A673 (cell line): ENCODE measurements around the gene CST11. TPM values are rescaled to one million over a fixed set of nuclear protein-coding genes. Genes with fewer than 3 reads are reported as not detected.

Experiments
- BruUV-seq: library from RNA; stranded (reverse); fragments of 400-500 nt; replicated peaks from 2 replicates; lab custom pipeline; 2021; lab: Mats Ljungman, UMichigan
- CTCF ChIA-PET: fragments of 300-600 bp; sonication (Branson Sonifier 250); formaldehyde crosslinking; loops from one replicate; lab custom pipeline; 2022; ENCODE audit warnings: antibody characterized with exemption; lab: Charles Lee
- POLR2A ChIA-PET: fragments of 300-600 bp; sonication (Branson Sonifier 250); formaldehyde crosslinking; loops from one replicate; lab custom pipeline; 2022; ENCODE audit warnings: antibody characterized with exemption; ENCODE audit not compliant: low non-redundant PET; lab: Charles Lee
- DNase-seq: peaks from one replicate; pipeline ENCODE4 v3.0.0-alpha.2; 2015; ENCODE audit warnings: low spot score
- H3K27ac ChIP-seq: fragments of 200-600 bp; sonication (generic); 2 replicates; pipeline ENCODE4 v1.5.1; 2016; ENCODE audit warnings: mixed run types, low read depth, mild to moderate bottlenecking, mixed read lengths, antibody characterized with exemption, low read length; ENCODE audit not compliant: poor library complexity, severe bottlenecking
- H3K27me3 ChIP-seq: fragments of 200-600 bp; sonication (generic); replicated peaks from 2 replicates; pipeline ENCODE4 v1.6.1; 2017; ENCODE audit warnings: mixed run types, low read depth, mild to moderate bottlenecking, mixed read lengths, antibody characterized with exemption, low read length; ENCODE audit not compliant: insufficient read depth, poor library complexity
- H3K36me3 ChIP-seq: fragments of 200-600 bp; sonication (generic); 2 replicates; pipeline ENCODE4 v1.6.1; 2016; ENCODE audit warnings: mixed run types, mild to moderate bottlenecking, mixed read lengths, antibody characterized with exemption, low read length; ENCODE audit not compliant: insufficient read depth, poor library complexity, severe bottlenecking
- H3K4me1 ChIP-seq: fragments of 200-600 bp; sonication (generic); 2 replicates; pipeline ENCODE4 v1.6.1; 2017; ENCODE audit warnings: mixed run types, mild to moderate bottlenecking, mixed read lengths, antibody characterized with exemption, low read length; ENCODE audit not compliant: insufficient read depth, poor library complexity, severe bottlenecking
- H3K4me3 ChIP-seq: fragments of 200-600 bp; sonication (generic); 2 replicates; pipeline ENCODE4 v1.5.1; 2016; ENCODE audit warnings: low read depth, mixed run types, mild to moderate bottlenecking, mixed read lengths, low read length; ENCODE audit not compliant: poor library complexity, severe bottlenecking
- H3K9me3 ChIP-seq: fragments of 200-600 bp; sonication (generic); 2 replicates; pipeline ENCODE4 v1.6.1; 2016; ENCODE audit warnings: mixed run types, low read depth, mild to moderate bottlenecking, mixed read lengths, antibody characterized with exemption, low read length; ENCODE audit not compliant: poor library complexity, severe bottlenecking
- EZH2 ChIP-seq: fragments of 200-600 bp; sonication (generic); IDR thresholded peaks from 2 replicates; pipeline ENCODE4 v1.6.1; 2017; ENCODE audit warnings: borderline replicate concordance, low read depth, mild to moderate bottlenecking, mixed read lengths, antibody characterized with exemption, low read length; ENCODE audit not compliant: poor library complexity, severe bottlenecking
- intact Hi-C: fragments of 100-400 bp; cut with micrococcal nuclease; formaldehyde crosslinking; loops from one replicate; pipeline ENCODE4 v1.10.0; 2022; ENCODE audit not compliant: unreplicated experiment
- total RNA-seq: library from RNA; stranded (reverse); gene quantifications from 2 replicates; pipeline ENCODE4 v1.2.3, GENCODE V29; 2021
- TF ChIP-seq, protein P1 (sequence below): fragments of 300-800, 200-600 bp; sonication (generic); conservative IDR thresholded peaks from 2 replicates; pipeline ENCODE4 v1.5.1; 2017; ENCODE audit warnings: low read depth, mild to moderate bottlenecking, antibody characterized with exemption, low read length, moderate library complexity, mixed read lengths

CST11 gene
- total RNA-seq, 1 experiment from 2014 or later = not detected

DNA sequence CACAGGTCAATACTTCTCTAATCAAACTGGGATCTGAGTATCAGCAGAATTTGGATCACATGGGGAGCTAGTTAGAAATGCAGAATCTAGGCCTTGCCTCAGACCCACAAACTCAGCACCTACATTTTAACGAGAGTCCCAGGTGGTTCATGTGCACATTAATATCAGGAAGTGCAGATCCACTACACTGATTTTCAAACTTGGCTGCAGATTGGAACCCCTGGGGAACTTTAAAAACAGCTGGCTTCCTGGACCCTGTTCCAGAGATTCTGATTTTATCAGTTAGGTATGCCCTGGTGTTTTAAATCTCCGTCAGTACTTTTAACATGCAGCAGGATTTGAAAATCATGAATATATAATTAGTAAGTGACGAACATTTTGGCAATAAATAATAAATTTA, 36.3 kb upstream of the CST11 start:
- POLR2A ChIA-PET = no interaction called here
- CTCF ChIA-PET = no interaction called here

DNA sequence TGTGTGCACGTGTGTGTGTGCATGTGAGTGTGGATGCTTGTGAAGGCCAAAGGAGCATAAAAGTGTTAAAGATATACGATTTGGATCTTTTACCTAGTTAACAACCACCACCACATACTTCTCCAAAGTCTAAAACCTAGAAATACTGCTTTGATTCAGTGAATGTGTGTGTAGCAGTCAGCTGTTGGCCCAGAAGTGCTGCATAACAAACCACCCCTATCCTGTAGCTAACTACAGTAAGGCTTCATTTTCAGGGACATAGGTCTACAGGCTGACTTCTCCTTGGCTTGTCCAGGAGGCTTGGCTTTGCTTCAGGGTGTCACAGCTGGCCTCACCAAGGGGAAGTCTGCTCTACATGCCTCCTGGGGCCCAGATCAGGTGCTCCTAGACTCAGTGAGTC, 35.8 kb upstream of the CST11 start:
- H3K4me3 ChIP-seq = no peak overlapping the region
- POLR2A ChIA-PET = no interaction called here
- no peaks in the 10 kb centered on the region for H3K27me3 ChIP-seq
- intact Hi-C loops = no loop called here
- H3K27ac ChIP-seq = no peak overlapping the region
- H3K36me3 ChIP-seq = no peaks in the 10 kb centered on the region
- no peak for TF ChIP-seq EZH2
- TF ChIP-seq, protein P1, sequence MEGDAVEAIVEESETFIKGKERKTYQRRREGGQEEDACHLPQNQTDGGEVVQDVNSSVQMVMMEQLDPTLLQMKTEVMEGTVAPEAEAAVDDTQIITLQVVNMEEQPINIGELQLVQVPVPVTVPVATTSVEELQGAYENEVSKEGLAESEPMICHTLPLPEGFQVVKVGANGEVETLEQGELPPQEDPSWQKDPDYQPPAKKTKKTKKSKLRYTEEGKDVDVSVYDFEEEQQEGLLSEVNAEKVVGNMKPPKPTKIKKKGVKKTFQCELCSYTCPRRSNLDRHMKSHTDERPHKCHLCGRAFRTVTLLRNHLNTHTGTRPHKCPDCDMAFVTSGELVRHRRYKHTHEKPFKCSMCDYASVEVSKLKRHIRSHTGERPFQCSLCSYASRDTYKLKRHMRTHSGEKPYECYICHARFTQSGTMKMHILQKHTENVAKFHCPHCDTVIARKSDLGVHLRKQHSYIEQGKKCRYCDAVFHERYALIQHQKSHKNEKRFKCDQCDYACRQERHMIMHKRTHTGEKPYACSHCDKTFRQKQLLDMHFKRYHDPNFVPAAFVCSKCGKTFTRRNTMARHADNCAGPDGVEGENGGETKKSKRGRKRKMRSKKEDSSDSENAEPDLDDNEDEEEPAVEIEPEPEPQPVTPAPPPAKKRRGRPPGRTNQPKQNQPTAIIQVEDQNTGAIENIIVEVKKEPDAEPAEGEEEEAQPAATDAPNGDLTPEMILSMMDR = no peak
- no peaks in the 10 kb centered on the region for H3K9me3 ChIP-seq
- DNase-seq = no peak
- H3K4me1 ChIP-seq = no peaks in the 10 kb centered on the region
- BruUV-seq = no TSS peak
- CTCF ChIA-PET = no interaction called here

More for the DNA sequence above, 36.3 kb upstream of the CST11 start:
- Histone ChIP-seq H3K4me1 (no peaks in the 10 kb centered on the region), H3K27ac (no peak overlapping the region), H3K36me3 (no peaks in the 10 kb centered on the region), H3K4me3 (no peak overlapping the region), H3K9me3 (no peaks in the 10 kb centered on the region), H3K27me3 (no peaks in the 10 kb centered on the region)
- intact Hi-C loops = no loop called here
- no TSS peak for BruUV-seq
- TF ChIP-seq EZH2 = no peak
- TF ChIP-seq, protein P1 = no peak
- DNase-seq = no peak

DNA sequence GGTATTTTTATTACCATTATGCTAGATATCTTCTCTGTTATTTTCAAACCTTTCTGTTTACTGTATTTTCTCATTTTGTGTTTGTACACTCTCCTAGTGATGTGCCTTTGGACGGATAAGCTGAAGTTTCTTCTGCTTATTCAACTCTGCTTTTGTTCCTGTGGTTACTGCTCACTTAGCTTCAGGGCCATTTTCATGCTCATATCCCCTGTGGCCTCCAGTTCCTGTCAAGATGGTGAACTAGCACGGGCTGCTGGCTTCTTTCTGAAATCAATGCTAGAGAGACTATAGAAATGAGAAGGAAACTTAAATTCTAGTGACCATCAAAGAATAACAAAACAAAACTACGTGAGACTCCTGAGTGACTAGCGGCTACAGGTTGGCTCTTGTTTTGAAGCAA, 31.4 kb upstream of the CST11 start:
- DNase-seq = no peak
- H3K4me3 ChIP-seq = no peak overlapping the region
- no TSS peak for BruUV-seq
- intact Hi-C loops = no loop called here
- H3K36me3 ChIP-seq = no peaks in the 10 kb centered on the region
- H3K27me3 ChIP-seq = no peaks in the 10 kb centered on the region
- no peaks in the 10 kb centered on the region for H3K9me3 ChIP-seq
- ChIA-PET POLR2A (no interaction called here), CTCF (no interaction called here)
- no peaks in the 10 kb centered on the region for H3K4me1 ChIP-seq
- TF ChIP-seq, protein P1 = no peak
- no peak overlapping the region for H3K27ac ChIP-seq
